H1 (cell line): ENCODE results near the gene OASL. TPM values are rescaled to one million over a fixed set of nuclear protein-coding genes. Genes with fewer than 3 reads are reported as not detected.

ENCODE experiments used
- CTCF ChIA-PET: fragments of 300-600 bp; sonication (Branson Sonifier 250); formaldehyde crosslinking; loops from one replicate; lab custom pipeline; 2021; ENCODE audit not compliant: partially characterized antibody; lab: Charles Lee
- POLR2A ChIA-PET: fragments of 300-600 bp; sonication (Branson Sonifier 250); formaldehyde crosslinking; loops from one replicate; lab custom pipeline; 2021; ENCODE audit warnings: inconsistent platforms; ENCODE audit not compliant: partially characterized antibody; lab: Charles Lee
- DNase-seq, 2 experiments: peaks; one replicate each; pipeline versions ENCODE4 v3.0.0 to v3.0.0-alpha.2; 2010 to 2022; ENCODE audit warnings: low spot score in 2 of 2, low read depth in 1 of 2, mixed read lengths in 1 of 2
- FAIRE-seq: peaks from 2 replicates; lab custom pipeline; 2011; peaks lifted over from hg19 to GRCh38; lab: Jason Lieb, UNC
- H2AFZ ChIP-seq: 2 replicates; pipeline ENCODE4 v1.8.1; 2012; ENCODE audit warnings: low read length, inconsistent platforms
- H2AK5ac ChIP-seq: 2 replicates; pipeline ENCODE4 v1.6.1; 2013; ENCODE audit warnings: low read depth, low read length
- H2BK120ac ChIP-seq: replicated peaks from 2 replicates; pipeline ENCODE3; 2013; ENCODE audit warnings: low read depth, low read length, inconsistent platforms
- H2BK12ac ChIP-seq: 2 replicates; pipeline ENCODE4 v1.6.1; 2013; ENCODE audit warnings: low read depth, low read length
- H2BK15ac ChIP-seq: 2 replicates; pipeline ENCODE4 v1.6.1; 2013; ENCODE audit warnings: low read length
- H2BK20ac ChIP-seq: 2 replicates; pipeline ENCODE4 v1.6.1; 2013; ENCODE audit warnings: low read length
- H2BK5ac ChIP-seq: 2 replicates; pipeline ENCODE4 v1.6.1; 2013; ENCODE audit warnings: low read depth, low read length
- H3K14ac ChIP-seq: 2 replicates; pipeline ENCODE4 v1.6.1; 2013; ENCODE audit warnings: inconsistent platforms; ENCODE audit not compliant: insufficient read length
- H3K18ac ChIP-seq: 2 replicates; pipeline ENCODE4 v1.6.1; 2013; ENCODE audit warnings: low read length; ENCODE audit errors: extremely low read depth
- H3K23ac ChIP-seq: 2 replicates; pipeline ENCODE4 v1.6.1; 2013; ENCODE audit warnings: inconsistent platforms; ENCODE audit not compliant: insufficient read length
- H3K23me2 ChIP-seq: 2 replicates; pipeline ENCODE4 v1.6.1; 2013; ENCODE audit warnings: low read depth, low read length
- H3K27ac ChIP-seq: 2 replicates; pipeline ENCODE4 v1.6.1; 2011; ENCODE audit warnings: low read depth, low read length, inconsistent platforms
- H3K27me3 ChIP-seq, 4 experiments: replicated peaks in 1 of 4; 1 replicate in 1 of 4; 2 replicates in 3 of 4; pipeline versions ENCODE4 v1.6.1 to v1.8.1; 2011 to 2013; ENCODE audit warnings: low read length in 3 of 4, mild to moderate bottlenecking in 3 of 4, inconsistent platforms in 2 of 4, mixed read lengths in 2 of 4, moderate library complexity in 1 of 4; ENCODE audit not compliant: control insufficient read depth in 3 of 4, insufficient read depth in 3 of 4; ENCODE audit errors: extremely low read depth in 1 of 4
- H3K36me3 ChIP-seq, 4 experiments: 2 replicates each; pipeline versions ENCODE4 v1.6.1 to v1.8.1; 2011 to 2013; ENCODE audit warnings: mild to moderate bottlenecking in 4 of 4, low read length in 3 of 4, moderate library complexity in 2 of 4, control low read depth in 1 of 4, inconsistent platforms in 1 of 4; ENCODE audit not compliant: insufficient read depth in 4 of 4, control insufficient read depth in 2 of 4
- H3K4ac ChIP-seq: replicated peaks from 2 replicates; pipeline ENCODE3; 2013; ENCODE audit warnings: low read length, low read depth, mixed read lengths, inconsistent platforms; ENCODE audit not compliant: insufficient read length
- H3K4me1 ChIP-seq, 4 experiments: replicated peaks in 1 of 4; 1 replicate in 1 of 4; 2 replicates in 3 of 4; pipeline versions ENCODE4 v1.6.1 to v1.8.1; 2011 to 2013; ENCODE audit warnings: low read length in 3 of 4, inconsistent platforms in 2 of 4, mixed read lengths in 1 of 4; ENCODE audit not compliant: insufficient read depth in 4 of 4, control insufficient read depth in 3 of 4
- H3K4me2 ChIP-seq, 2 experiments: 2 replicates each; pipeline versions ENCODE4 v1.6.1 to v1.8.1; 2011 to 2013; ENCODE audit warnings: low read depth in 2 of 2, low read length in 2 of 2, control low read depth in 1 of 2, inconsistent platforms in 1 of 2, mild to moderate bottlenecking in 1 of 2; ENCODE audit not compliant: insufficient read depth in 1 of 2
- H3K4me3 ChIP-seq, 4 experiments: fragments of 200-600, 300-600 bp in 1 of 4; sonication (generic), shearing (Covaris generic), sonication (Bioruptor Twin) in 1 of 4; 2 replicates each; pipeline versions ENCODE4 v1.5.1 to v1.8.1; 2011 to 2016; ENCODE audit warnings: low read length in 4 of 4, low read depth in 3 of 4, control low read depth in 2 of 4, inconsistent platforms in 2 of 4, mild to moderate bottlenecking in 2 of 4, mixed read lengths in 1 of 4, moderate library complexity in 1 of 4; ENCODE audit not compliant: insufficient read depth in 2 of 4; ENCODE audit errors: extremely low read depth in 1 of 4
- H3K56ac ChIP-seq: replicated peaks from 2 replicates; pipeline ENCODE3; 2013; ENCODE audit warnings: low read depth, mild to moderate bottlenecking, mixed read lengths, low read length, inconsistent platforms; ENCODE audit not compliant: insufficient read length
- H3K79me1 ChIP-seq: 2 replicates; pipeline ENCODE4 v1.6.1; 2013; ENCODE audit warnings: low read depth, low read length, control low read depth
- H3K79me2 ChIP-seq, 2 experiments: 2 replicates each; pipeline versions ENCODE4 v1.6.1 to v1.8.1; 2012 to 2013; ENCODE audit warnings: low read length in 2 of 2, mild to moderate bottlenecking in 2 of 2, inconsistent platforms in 1 of 2; ENCODE audit not compliant: insufficient read depth in 2 of 2, control insufficient read depth in 1 of 2
- H3K9ac ChIP-seq, 4 experiments: replicated peaks in 1 of 4; 1 replicate in 1 of 4; 2 replicates in 3 of 4; pipeline versions ENCODE4 v1.6.1 to v1.8.1; 2011 to 2013; ENCODE audit warnings: low read depth in 3 of 4, low read length in 3 of 4, control low read depth in 2 of 4, mild to moderate bottlenecking in 2 of 4, moderate library complexity in 2 of 4, inconsistent platforms in 1 of 4; ENCODE audit errors: extremely low read depth in 1 of 4
- H3K9me3 ChIP-seq, 2 experiments: 2 replicates each; pipeline versions ENCODE4 v1.6.1 to v1.8.1; 2012 to 2013; ENCODE audit warnings: mild to moderate bottlenecking in 2 of 2, moderate library complexity in 2 of 2, control low read depth in 1 of 2, inconsistent platforms in 1 of 2, low read depth in 1 of 2, low read length in 1 of 2, mixed read lengths in 1 of 2; ENCODE audit not compliant: insufficient read depth in 2 of 2
- H4K20me1 ChIP-seq, 2 experiments: replicated peaks in 1 of 2; 2 replicates each; pipeline versions ENCODE3 to v1.8.1; 2011 to 2013; ENCODE audit warnings: inconsistent platforms in 2 of 2, low read length in 2 of 2, mild to moderate bottlenecking in 1 of 2; ENCODE audit not compliant: insufficient read depth in 2 of 2, control insufficient read depth in 1 of 2
- H4K5ac ChIP-seq: 2 replicates; pipeline ENCODE4 v1.6.1; 2013; ENCODE audit warnings: low read length, low read depth, mixed read lengths, inconsistent platforms; ENCODE audit not compliant: insufficient read length
- H4K8ac ChIP-seq: 2 replicates; pipeline ENCODE4 v1.8.0; 2013; ENCODE audit warnings: mild to moderate bottlenecking, moderate library complexity, low read length, inconsistent platforms; ENCODE audit not compliant: insufficient read depth; ENCODE audit errors: extremely low read depth
- H4K91ac ChIP-seq: replicated peaks from 2 replicates; pipeline ENCODE3; 2013; ENCODE audit warnings: low read length, mixed read lengths, inconsistent platforms; ENCODE audit not compliant: insufficient read length
- HDAC6 ChIP-seq: IDR thresholded peaks from one replicate; pipeline ENCODE4 v1.7.1; 2012; ENCODE audit warnings: low read depth, mild to moderate bottlenecking, inconsistent platforms, low read length, moderate library complexity
- KDM1A ChIP-seq: fragments of 200-600, 300-600 bp; sonication (generic); IDR thresholded peaks from 2 replicates; pipeline ENCODE4 v1.7.1; 2016; ENCODE audit warnings: mild to moderate bottlenecking, low read length, borderline replicate concordance
- WGBS, 2 experiments: shearing (Covaris generic) in 1 of 2; methylation state at CpG; one replicate each; pipeline versions ENCODE4 v1.1.6 to v1.1.7; 2013 to 2015; ENCODE audit warnings: low lambda C conversion rate in 2 of 2, mixed read lengths in 2 of 2, inconsistent platforms in 1 of 2, low coverage in 1 of 2, missing lambda C conversion rate in 1 of 2; ENCODE audit not compliant: insufficient replicate concordance in 2 of 2, insufficient coverage in 1 of 2, insufficient read length in 1 of 2; ENCODE audit errors: extremely low coverage in 1 of 2, missing lambda C conversion rate in 1 of 2; 5-methylcytosine and 5-hydroxymethylcytosine counted together
- polyA plus RNA-seq, 7 experiments: library from polyadenylated mRNA; depleted of rRNA in 3 of 7; stranded (reverse) in 5 of 7; unstranded in 2 of 7; fragments of >200 nt in 5 of 7; fragments of 200-250 nt in 2 of 7; gene quantifications; 1 replicate in 5 of 7; 2 replicates in 1 of 7; 4 replicates in 1 of 7; pipeline versions ENCODE4 v1.2.1 to v1.2.3, GENCODE V29; 2011 to 2013; ENCODE audit warnings: missing spikeins in 2 of 7, mixed read lengths in 2 of 7
- total RNA-seq: library from RNA; stranded (reverse); fragmentation: NEBNext Ultra II Directional; extraction: Animal tissue kit (Norgen Biotek cat#: 25700); gene quantifications from 2 replicates; pipeline ENCODE4 v1.2.1, GENCODE V29; 2021

The OASL gene
- total and polyA plus RNA-seq, 2 of the 8 experiments (the other 6 are each of a cell fraction or from before 2014, with no cell fraction given) = not detected

GRCh38 chr12:120984351-120984898 lies 54.6 kb downstream of the OASL start:
- POLR2A ChIA-PET = interaction anchor here (0.8 to 1.8 kb wide), 3 partner anchors 7 to 17 kb away, joined by 3 to 4 read pairs (median 4); no protein-coding TSS in a partner anchor
- Histone ChIP-seq H3K9me3 (no peaks in the 10 kb centered on the region), H3K56ac (no peak overlapping the region), H3K4me2 (peak overlapping the region in 1 of 2 experiments; percentile 19; a peak in 1 of 4 replicates), H3K36me3 (no peaks in the 10 kb centered on the region), H3K79me1 (no peaks in the 10 kb centered on the region), H3K18ac (no peak overlapping the region), H2BK120ac (no peak overlapping the region), H3K79me2 (no peaks in the 10 kb centered on the region), H3K23me2 (peaks cover 10% of the 10 kb centered on the region; the same call in 1 of the 2 replicates), H3K4ac (no peak overlapping the region), H3K4me3 (no peak overlapping the region), H3K27ac (no peak overlapping the region; the same call in 1 of the 2 replicates), H2BK5ac (no peak overlapping the region), H2BK15ac (no peak overlapping the region), H4K91ac (no peak overlapping the region), H3K27me3 (no peaks in the 10 kb centered on the region), H3K4me1 (peaks cover 0 to 11% (median 1%) of the 10 kb centered on the region in 4 experiments; a peak in 4 of 7 replicates), H4K8ac (no peak overlapping the region), H3K14ac (no peak overlapping the region), H2BK20ac (no peak overlapping the region), H2AK5ac (no peak overlapping the region), H2BK12ac (peak overlapping the region; percentile 60; the same call in 1 of the 2 replicates), H2AFZ (peak overlapping the region; percentile 48; the same call in 1 of the 2 replicates), H3K9ac (no peak overlapping the region), H4K20me1 (no peaks in the 10 kb centered on the region), H3K23ac (no peak overlapping the region), H4K5ac (no peak overlapping the region)
- peak; percentile 52; the same call in 1 of the 2 replicates for TF ChIP-seq KDM1A
- TF ChIP-seq HDAC6 = no peak
- FAIRE-seq (no peak), DNase-seq (no peak)
- 82% methylated on average over 3 of the region's 3 CpGs; no CpG with 5 or more reads in 1 of the 2 experiments for WGBS, 2 experiments
- CTCF ChIA-PET = interaction anchor here (0.6 to 2.4 kb wide), 8 partner anchors 8 to 359 kb away, joined by 3 to 8 read pairs (median 5); no protein-coding TSS in a partner anchor
